HEK293 (cell line): ENCODE data around the gene DOK6.

ENCODE experiments used
- CTCF ChIA-PET: fragments of 350-600 bp; formaldehyde crosslinking; extraction: SDS; loops from one replicate; lab custom pipeline; 2021; ENCODE audit warnings: antibody characterized with exemption; lab: Yijun Ruan, JAX
- POLR2A ChIA-PET: fragments of 300-600 bp; formaldehyde crosslinking; extraction: SDS; loops from one replicate; lab custom pipeline; 2020; ENCODE audit warnings: antibody characterized with exemption, inconsistent platforms; lab: Yijun Ruan, JAX
- H3K27ac ChIP-seq: fragments of 200-500 bp; sonication (Bioruptor generic); 2 replicates; pipeline ENCODE4 v1.5.1; 2014; ENCODE audit warnings: low read depth, low read length, control low read depth, inconsistent platforms; ENCODE audit errors: extremely low read depth
- H3K36me3 ChIP-seq, 2 experiments: fragments of 200-500 bp in 1 of 2; sonication (Bioruptor generic) in 1 of 2; 1 replicate in 1 of 2; 2 replicates in 1 of 2; pipeline ENCODE4 v1.5.1; 2014 to 2017; ENCODE audit warnings: inconsistent platforms in 2 of 2, low read length in 2 of 2; ENCODE audit not compliant: control insufficient read depth in 2 of 2, insufficient read depth in 1 of 2
- H3K4me1 ChIP-seq: fragments of 200-500 bp; sonication (Bioruptor generic); 2 replicates; pipeline ENCODE4 v1.5.1; 2014; ENCODE audit warnings: mild to moderate bottlenecking, low read length, inconsistent platforms; ENCODE audit not compliant: control insufficient read depth, insufficient read depth
- H3K4me3 ChIP-seq: 2 replicates; pipeline ENCODE4 v1.5.1; 2011; ENCODE audit warnings: low read depth, mild to moderate bottlenecking, control low read depth, low read length, moderate library complexity
- H3K9me3 ChIP-seq: fragments of 200-500 bp; sonication (Bioruptor generic); 2 replicates; pipeline ENCODE4 v1.5.1; 2014; ENCODE audit warnings: low read depth, low read length, inconsistent platforms; ENCODE audit not compliant: control insufficient read depth, insufficient read depth
- FEZF1 ChIP-seq: fragments of 450-650 bp; formaldehyde crosslinking; IDR thresholded peaks from 2 replicates; pipeline ENCODE4 v1.5.1; 2016; ENCODE audit warnings: missing biosample characterization, missing genetic modification characterization
- GLIS1 ChIP-seq: fragments of 450-650 bp; formaldehyde crosslinking; IDR thresholded peaks from 2 replicates; pipeline ENCODE4 v1.5.1; 2016; ENCODE audit warnings: missing biosample characterization, missing genetic modification characterization
- HOXD13 ChIP-seq: sonication (generic); formaldehyde crosslinking; IDR thresholded peaks from 2 replicates; pipeline ENCODE4 v1.8.0; 2022; ENCODE audit warnings: missing genetic modification reagents, borderline replicate concordance
- IKZF3 ChIP-seq: fragments of 450-650 bp; IDR thresholded peaks from 2 replicates; pipeline ENCODE4 v1.5.0; 2018; ENCODE audit warnings: missing biosample characterization, mild to moderate bottlenecking, missing genetic modification characterization, moderate library complexity
- PRDM4 ChIP-seq: fragments of 450-650 bp; formaldehyde crosslinking; IDR thresholded peaks from 2 replicates; pipeline ENCODE4 v1.5.1; 2017; ENCODE audit warnings: missing biosample characterization, missing genetic modification characterization
- ZNF175 ChIP-seq: fragments of 450-650 bp; formaldehyde crosslinking; IDR thresholded peaks from 2 replicates; pipeline ENCODE4 v1.5.1; 2016; ENCODE audit warnings: missing biosample characterization, missing genetic modification characterization
- ZNF221 ChIP-seq: fragments of 450-650 bp; formaldehyde crosslinking; IDR thresholded peaks from 2 replicates; pipeline ENCODE4 v1.5.1; 2017; ENCODE audit warnings: missing biosample characterization, missing genetic modification characterization, borderline replicate concordance
- ZNF223 ChIP-seq: fragments of 450-650 bp; formaldehyde crosslinking; IDR thresholded peaks from 2 replicates; pipeline ENCODE4 v1.5.1; 2016; ENCODE audit warnings: missing biosample characterization, missing genetic modification characterization
- ZNF248 ChIP-seq: fragments of 450-650 bp; formaldehyde crosslinking; IDR thresholded peaks from 2 replicates; pipeline ENCODE4 v1.5.1; 2017; ENCODE audit warnings: missing biosample characterization, missing genetic modification characterization
- ZNF324 ChIP-seq: fragments of 450-650 bp; formaldehyde crosslinking; IDR thresholded peaks from 2 replicates; pipeline ENCODE4 v1.5.1; 2016; ENCODE audit warnings: missing biosample characterization, missing genetic modification characterization
- ZNF394 ChIP-seq: fragments of 450-650 bp; formaldehyde crosslinking; IDR thresholded peaks from 2 replicates; pipeline ENCODE4 v1.5.1; 2016; ENCODE audit warnings: missing biosample characterization, missing genetic modification characterization, mild to moderate bottlenecking, moderate library complexity, borderline replicate concordance
- ZNF514 ChIP-seq: fragments of 450-650 bp; formaldehyde crosslinking; IDR thresholded peaks from 2 replicates; pipeline ENCODE4 v1.5.1; 2016; ENCODE audit warnings: missing biosample characterization, missing genetic modification characterization
- ZNF623 ChIP-seq: fragments of 450-650 bp; formaldehyde crosslinking; IDR thresholded peaks from 2 replicates; pipeline ENCODE4 v1.5.1; 2016; ENCODE audit warnings: missing biosample characterization, missing genetic modification characterization
- ZNF654 ChIP-seq: fragments of 450-650 bp; formaldehyde crosslinking; IDR thresholded peaks from 2 replicates; pipeline ENCODE4 v1.5.1; 2016; ENCODE audit warnings: low read depth, missing biosample characterization, missing genetic modification characterization
- ZNF704 ChIP-seq: fragments of 450-650 bp; formaldehyde crosslinking; IDR thresholded peaks from 2 replicates; pipeline ENCODE4 v1.5.1; 2016; ENCODE audit warnings: missing biosample characterization, missing genetic modification characterization
- ZNF76 ChIP-seq: fragments of 450-650 bp; formaldehyde crosslinking; IDR thresholded peaks from 2 replicates; pipeline ENCODE4; 2016; ENCODE audit warnings: low read depth, missing biosample characterization, missing genetic modification characterization, borderline replicate concordance
- ZNF768 ChIP-seq: fragments of 450-650 bp; formaldehyde crosslinking; IDR thresholded peaks from 2 replicates; pipeline ENCODE4 v1.5.1; 2018; ENCODE audit warnings: missing biosample characterization, mild to moderate bottlenecking, missing genetic modification characterization
- ZNF792 ChIP-seq: fragments of 450-650 bp; formaldehyde crosslinking; IDR thresholded peaks from 2 replicates; pipeline ENCODE4 v1.5.1; 2016; ENCODE audit warnings: missing biosample characterization, missing genetic modification characterization
- TF ChIP-seq, protein P1 (sequence below): fragments of 450-650 bp; formaldehyde crosslinking; IDR thresholded peaks from 2 replicates; pipeline ENCODE4 v1.5.1; 2016; ENCODE audit warnings: missing biosample characterization, missing genetic modification characterization
- TF ChIP-seq, protein P2 (sequence below): fragments of 450-650 bp; formaldehyde crosslinking; IDR thresholded peaks from 2 replicates; pipeline ENCODE4 v1.5.1; 2016; ENCODE audit warnings: missing biosample characterization, missing genetic modification characterization, low read depth
- TF ChIP-seq, protein P3 (sequence below): fragments of 450-650 bp; formaldehyde crosslinking; IDR thresholded peaks from 2 replicates; pipeline ENCODE4 v1.5.1; 2016; ENCODE audit warnings: missing biosample characterization, missing genetic modification characterization, borderline replicate concordance
- TF ChIP-seq, protein P4 (sequence below): fragments of 450-650 bp; formaldehyde crosslinking; IDR thresholded peaks from 2 replicates; pipeline ENCODE4 v1.5.1; 2017; ENCODE audit warnings: missing biosample characterization, missing genetic modification characterization

The DOK6 gene

DNA sequence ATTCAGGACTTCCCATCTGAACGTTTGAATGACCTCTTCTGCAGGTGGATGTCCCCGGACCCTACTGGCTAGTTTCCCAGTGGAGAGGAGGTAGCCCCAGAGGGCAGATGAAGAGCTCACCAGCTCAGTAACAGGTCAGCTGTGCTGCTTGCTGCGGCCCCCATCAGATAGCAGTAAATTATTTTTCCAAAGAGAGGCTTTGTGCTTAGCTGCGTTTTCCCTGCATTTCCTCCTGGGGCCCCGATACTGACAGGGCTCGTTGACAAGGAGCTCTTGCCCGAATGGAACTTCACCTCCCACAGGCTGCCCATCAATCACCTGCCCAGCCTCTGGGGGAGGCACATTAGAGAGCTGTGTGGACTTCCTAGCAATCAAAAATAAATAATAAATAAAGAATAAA, 185.8 kb downstream of the DOK6 start (continued):
- TF ChIP-seq, protein P1, sequence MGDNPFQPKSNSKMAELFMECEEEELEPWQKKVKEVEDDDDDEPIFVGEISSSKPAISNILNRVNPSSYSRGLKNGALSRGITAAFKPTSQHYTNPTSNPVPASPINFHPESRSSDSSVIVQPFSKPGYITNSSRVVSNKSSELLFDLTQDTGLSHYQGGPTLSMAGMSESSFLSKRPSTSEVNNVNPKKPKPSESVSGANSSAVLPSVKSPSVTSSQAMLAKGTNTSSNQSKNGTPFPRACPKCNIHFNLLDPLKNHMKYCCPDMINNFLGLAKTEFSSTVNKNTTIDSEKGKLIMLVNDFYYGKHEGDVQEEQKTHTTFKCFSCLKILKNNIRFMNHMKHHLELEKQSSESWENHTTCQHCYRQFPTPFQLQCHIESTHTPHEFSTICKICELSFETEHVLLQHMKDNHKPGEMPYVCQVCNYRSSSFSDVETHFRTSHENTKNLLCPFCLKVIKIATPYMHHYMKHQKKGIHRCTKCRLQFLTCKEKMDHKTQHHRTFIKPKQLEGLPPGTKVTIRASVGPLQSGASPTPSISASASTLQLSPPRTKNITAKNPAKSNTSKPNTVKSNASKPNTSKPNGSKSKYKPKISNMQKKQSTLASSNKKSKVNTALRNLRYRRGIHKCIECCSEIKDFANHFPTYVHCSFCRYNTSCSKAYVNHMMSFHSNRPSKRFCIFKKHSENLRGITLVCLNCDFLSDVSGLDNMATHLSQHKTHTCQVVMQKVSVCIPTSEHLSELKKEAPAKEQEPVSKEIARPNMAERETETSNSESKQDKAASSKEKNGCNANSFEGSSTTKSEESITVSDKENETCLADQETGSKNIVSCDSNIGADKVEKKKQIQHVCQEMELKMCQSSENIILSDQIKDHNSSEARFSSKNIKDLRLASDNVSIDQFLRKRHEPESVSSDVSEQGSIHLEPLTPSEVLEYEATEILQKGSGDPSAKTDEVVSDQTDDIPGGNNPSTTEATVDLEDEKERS (tag by site-specific recombination): no peak
- TF ChIP-seq ZNF514: no peak
- TF ChIP-seq IKZF3: no peak
- no peak for TF ChIP-seq FEZF1 (tag by site-specific recombination)
- TF ChIP-seq, protein P2, sequence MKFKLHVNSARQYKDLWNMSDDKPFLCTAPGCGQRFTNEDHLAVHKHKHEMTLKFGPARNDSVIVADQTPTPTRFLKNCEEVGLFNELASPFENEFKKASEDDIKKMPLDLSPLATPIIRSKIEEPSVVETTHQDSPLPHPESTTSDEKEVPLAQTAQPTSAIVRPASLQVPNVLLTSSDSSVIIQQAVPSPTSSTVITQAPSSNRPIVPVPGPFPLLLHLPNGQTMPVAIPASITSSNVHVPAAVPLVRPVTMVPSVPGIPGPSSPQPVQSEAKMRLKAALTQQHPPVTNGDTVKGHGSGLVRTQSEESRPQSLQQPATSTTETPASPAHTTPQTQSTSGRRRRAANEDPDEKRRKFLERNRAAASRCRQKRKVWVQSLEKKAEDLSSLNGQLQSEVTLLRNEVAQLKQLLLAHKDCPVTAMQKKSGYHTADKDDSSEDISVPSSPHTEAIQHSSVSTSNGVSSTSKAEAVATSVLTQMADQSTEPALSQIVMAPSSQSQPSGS (tag by site-specific recombination): no peak
- TF ChIP-seq HOXD13 (CRISPR knock-in tag): no peak
- TF ChIP-seq ZNF768 (tag by site-specific recombination): no peak
- TF ChIP-seq ZNF221 (tag by site-specific recombination): no peak
- TF ChIP-seq ZNF324: no peak
- no peak for TF ChIP-seq ZNF654 (tag by site-specific recombination)

DNA sequence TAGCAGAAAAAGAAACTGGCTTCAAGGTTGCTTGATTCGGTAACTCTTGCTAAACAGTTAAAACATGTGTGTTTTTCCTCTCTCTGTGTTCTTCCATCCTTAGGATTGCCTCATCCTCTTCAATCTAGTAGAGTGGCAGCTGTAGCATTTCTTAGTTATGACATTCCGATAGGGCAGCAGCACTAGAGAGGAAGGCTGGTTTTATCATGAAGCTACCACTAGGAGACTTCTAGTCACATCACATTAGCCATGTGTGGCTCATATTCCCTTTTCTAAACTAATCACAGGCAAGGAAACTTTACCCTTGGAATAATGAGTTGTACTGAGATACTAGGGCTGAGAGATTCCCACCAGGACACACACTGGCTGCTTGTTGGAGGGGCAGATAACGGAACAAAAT, 187.6 kb downstream of the DOK6 start:
- Histone ChIP-seq H3K27ac (no peak overlapping the region), H3K4me1 (no peaks in the 10 kb centered on the region), H3K36me3 (no peaks in the 10 kb centered on the region), H3K4me3 (no peak overlapping the region), H3K9me3 (no peaks in the 10 kb centered on the region)
- TF ChIP-seq, protein P3, sequence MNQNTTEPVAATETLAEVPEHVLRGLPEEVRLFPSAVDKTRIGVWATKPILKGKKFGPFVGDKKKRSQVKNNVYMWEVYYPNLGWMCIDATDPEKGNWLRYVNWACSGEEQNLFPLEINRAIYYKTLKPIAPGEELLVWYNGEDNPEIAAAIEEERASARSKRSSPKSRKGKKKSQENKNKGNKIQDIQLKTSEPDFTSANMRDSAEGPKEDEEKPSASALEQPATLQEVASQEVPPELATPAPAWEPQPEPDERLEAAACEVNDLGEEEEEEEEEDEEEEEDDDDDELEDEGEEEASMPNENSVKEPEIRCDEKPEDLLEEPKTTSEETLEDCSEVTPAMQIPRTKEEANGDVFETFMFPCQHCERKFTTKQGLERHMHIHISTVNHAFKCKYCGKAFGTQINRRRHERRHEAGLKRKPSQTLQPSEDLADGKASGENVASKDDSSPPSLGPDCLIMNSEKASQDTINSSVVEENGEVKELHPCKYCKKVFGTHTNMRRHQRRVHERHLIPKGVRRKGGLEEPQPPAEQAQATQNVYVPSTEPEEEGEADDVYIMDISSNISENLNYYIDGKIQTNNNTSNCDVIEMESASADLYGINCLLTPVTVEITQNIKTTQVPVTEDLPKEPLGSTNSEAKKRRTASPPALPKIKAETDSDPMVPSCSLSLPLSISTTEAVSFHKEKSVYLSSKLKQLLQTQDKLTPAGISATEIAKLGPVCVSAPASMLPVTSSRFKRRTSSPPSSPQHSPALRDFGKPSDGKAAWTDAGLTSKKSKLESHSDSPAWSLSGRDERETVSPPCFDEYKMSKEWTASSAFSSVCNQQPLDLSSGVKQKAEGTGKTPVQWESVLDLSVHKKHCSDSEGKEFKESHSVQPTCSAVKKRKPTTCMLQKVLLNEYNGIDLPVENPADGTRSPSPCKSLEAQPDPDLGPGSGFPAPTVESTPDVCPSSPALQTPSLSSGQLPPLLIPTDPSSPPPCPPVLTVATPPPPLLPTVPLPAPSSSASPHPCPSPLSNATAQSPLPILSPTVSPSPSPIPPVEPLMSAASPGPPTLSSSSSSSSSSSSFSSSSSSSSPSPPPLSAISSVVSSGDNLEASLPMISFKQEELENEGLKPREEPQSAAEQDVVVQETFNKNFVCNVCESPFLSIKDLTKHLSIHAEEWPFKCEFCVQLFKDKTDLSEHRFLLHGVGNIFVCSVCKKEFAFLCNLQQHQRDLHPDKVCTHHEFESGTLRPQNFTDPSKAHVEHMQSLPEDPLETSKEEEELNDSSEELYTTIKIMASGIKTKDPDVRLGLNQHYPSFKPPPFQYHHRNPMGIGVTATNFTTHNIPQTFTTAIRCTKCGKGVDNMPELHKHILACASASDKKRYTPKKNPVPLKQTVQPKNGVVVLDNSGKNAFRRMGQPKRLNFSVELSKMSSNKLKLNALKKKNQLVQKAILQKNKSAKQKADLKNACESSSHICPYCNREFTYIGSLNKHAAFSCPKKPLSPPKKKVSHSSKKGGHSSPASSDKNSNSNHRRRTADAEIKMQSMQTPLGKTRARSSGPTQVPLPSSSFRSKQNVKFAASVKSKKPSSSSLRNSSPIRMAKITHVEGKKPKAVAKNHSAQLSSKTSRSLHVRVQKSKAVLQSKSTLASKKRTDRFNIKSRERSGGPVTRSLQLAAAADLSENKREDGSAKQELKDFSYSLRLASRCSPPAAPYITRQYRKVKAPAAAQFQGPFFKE: no peak
- TF ChIP-seq ZNF175 (tag by site-specific recombination): no peak
- TF ChIP-seq ZNF792 (tag by site-specific recombination): no peak
- TF ChIP-seq ZNF248 (tag by site-specific recombination): no peak
- TF ChIP-seq PRDM4 (tag by site-specific recombination): no peak
- TF ChIP-seq ZNF223 (tag by site-specific recombination): no peak
- TF ChIP-seq ZNF394 (tag by site-specific recombination): no peak
- TF ChIP-seq, protein P4, sequence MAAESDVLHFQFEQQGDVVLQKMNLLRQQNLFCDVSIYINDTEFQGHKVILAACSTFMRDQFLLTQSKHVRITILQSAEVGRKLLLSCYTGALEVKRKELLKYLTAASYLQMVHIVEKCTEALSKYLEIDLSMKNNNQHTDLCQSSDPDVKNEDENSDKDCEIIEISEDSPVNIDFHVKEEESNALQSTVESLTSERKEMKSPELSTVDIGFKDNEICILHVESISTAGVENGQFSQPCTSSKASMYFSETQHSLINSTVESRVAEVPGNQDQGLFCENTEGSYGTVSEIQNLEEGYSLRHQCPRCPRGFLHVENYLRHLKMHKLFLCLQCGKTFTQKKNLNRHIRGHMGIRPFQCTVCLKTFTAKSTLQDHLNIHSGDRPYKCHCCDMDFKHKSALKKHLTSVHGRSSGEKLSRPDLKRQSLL (tag by site-specific recombination): no peak
- no peak for TF ChIP-seq ZNF768 (tag by site-specific recombination)
- no peak for TF ChIP-seq GLIS1 (tag by site-specific recombination)
- TF ChIP-seq ZNF623: no peak
- no peak for TF ChIP-seq ZNF704 (tag by site-specific recombination)
- no peak for TF ChIP-seq ZNF76 (tag by site-specific recombination)
- ChIA-PET POLR2A (no interaction called here), CTCF (interaction anchor here (1.0 kb wide), 1 partner anchor 12 kb away, joined by 3 read pairs; no protein-coding TSS in a partner anchor)
